ENCODE measurements around the gene ARF3.

ARF3 gene

DNA sequence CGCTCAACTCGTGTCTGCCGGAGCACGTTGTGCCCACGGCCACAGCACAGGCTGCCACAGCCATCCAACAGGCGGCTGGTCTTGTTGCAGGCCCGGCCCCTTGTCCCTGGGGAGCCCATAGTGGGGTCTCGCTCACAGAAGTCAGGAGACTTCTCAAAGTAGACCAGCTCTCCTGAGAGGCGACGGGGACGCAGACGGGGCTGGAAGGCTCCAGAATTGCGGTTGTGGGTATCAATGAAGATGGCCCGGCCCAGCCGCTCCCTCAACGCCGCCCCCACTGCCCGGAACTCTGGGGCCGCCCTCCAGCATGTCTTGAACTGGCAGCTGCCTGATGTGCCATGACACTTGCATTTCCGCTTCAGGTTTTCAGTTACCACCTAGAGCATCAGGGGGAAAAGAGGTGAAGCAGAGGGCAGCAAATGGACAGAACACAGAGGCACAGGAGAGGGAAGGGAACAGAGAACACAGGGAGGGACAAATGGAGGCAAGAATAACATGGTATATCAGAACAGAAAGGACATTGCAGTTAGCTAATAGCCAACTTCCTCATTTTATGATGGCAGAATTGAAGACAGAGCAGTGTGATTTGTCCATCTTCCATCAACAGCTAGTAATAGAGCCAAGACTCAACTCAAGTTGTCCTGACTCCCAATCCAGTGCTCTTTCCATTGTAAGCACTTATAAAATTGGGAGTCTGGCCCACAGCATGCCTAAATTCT, 9.0 kb upstream of the ARF3 start:
- no peak for DNase-seq (ENCODE audit: low read depth in 2 of 2)

GRCh38 chr12:48965298-48965838, 8.1 kb upstream of the ARF3 start:
- no peak for DNase-seq (ENCODE audit: low read depth in 2 of 2)

DNA sequence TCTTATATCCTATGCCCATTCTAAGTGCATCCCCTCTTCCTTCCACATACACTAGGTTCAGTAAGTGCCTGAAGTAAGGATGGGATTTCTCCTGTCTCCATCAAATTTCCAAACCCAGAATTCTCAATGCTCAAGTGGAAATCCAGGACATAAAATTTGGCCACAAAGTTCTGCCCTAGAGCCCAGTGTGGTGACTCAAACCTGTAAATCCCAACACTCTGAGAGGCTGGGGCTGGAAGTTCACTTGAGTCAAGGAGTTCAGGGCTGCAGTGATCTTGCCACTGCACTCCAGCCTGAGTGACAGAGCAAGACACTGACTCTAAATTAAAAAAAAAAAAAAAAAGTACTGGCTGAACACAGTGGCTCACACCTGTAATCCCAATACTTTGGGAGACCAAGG, 4.5 kb upstream of the ARF3 start:
- DNase-seq (ENCODE audit: low read depth in 2 of 2), result no peak

DNA sequence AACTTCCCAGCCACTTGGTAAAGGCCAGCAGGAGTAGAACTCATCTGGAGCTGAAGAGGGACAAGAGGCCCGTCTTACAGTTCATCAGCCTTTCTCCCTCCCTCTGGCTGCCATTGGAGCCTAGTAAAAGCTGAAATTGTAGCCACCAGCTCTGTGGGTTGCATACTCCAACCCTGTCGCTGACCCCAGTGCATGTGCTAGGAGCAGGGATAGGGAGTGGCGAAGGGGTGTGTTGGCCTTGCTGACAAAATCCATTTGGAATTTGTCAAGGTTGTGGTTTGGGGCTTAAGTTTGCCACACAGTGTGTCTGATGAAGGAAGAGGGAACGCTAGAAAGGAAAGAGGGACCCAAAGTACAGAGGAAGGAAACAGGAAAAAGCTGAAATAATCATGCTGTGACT, 4.0 kb upstream of the ARF3 start:
- no peak for DNase-seq (ENCODE audit: low read depth in 2 of 2)

DNA sequence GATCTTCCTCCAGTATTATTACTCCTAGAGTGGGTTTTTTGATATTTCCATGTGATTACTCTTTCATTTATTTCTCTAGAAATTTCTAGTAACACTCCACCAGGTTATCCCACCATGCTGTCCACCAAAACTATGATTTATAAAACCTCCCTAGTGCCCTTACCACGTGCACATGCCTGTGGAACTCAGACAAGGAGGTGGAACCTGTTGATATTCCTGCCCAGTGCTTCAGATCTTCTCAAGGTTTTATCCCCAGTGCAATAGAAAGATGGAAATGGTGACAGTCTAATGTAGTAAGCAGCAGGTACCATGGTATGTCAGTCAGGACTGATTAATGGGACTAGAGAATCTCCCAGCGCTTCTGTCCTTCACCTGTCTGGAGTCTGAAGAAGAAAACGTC, 3.5 kb upstream of the ARF3 start:
- DNase-seq (ENCODE audit: low read depth in 2 of 2), result no peak

GRCh38 chr12:48958049-48958388, 732 bp upstream of the ARF3 start:
- DNase-seq (ENCODE audit: low read depth in 2 of 2), result no peak

DNA sequence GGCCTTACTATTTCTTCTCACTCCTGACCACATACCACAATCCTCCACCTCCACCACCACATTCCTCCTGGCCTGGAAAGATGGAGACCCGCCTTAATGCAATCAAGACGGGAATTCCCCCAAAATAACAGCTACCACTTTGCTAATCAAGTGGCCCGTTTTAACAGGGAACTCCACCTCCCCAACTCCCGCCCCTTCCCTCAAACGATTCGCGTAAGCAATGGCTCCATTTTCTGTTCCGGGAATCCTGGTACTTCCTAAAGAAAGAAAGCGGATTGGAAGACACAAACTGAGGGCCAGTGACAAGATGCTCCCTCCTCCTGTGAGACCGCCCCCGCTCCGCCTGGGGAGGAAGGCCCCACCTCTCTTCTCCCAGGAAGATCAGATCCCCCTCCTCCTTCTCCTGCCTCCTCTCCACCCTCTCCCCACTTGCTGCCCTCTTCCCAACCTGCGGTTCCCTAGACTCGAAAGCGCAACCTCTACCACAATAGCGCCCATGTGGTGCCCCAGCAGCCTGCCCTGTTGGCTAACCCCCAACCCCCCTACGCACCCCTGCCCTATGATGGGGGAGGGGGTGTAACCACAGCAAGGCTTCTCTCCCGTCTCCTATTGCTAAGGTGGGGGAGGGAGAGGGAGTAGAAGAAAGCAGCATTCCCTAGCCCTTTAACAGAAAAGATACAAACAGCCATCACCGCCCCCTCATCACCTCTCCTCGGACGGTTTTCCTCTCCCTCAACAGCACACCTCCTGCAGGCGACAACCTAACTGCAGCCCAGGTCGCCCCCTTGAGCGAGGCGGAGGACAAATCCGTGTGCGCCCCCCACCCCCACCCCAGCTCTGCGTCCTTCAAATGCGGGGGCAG, 777 bp downstream of the ARF3 start:
- DNase-seq (ENCODE audit: low read depth in 2 of 2), result no peak

GRCh38 chr12:48954841-48955501, 2.3 kb downstream of the ARF3 start:
- no peak for DNase-seq (ENCODE audit: low read depth in 2 of 2)

DNA sequence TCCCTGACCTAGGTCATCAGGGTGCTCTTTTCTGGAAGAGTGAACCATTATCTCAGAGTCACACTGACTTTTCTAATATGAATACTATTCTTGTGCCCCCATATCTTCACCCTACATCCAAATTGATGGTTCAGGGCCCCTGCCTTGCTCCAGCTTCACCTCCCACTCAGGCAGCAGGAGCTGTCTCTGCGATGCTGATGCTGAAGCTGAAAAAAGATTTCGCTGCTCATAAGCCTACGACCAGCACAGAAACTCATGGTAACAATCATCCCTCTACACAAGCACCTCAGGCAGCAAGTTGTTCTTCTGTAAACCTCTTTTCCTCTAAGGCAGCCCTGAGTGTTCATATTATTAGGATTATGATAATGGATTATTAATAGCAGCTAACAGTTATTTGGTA, 3.2 kb downstream of the ARF3 start:
- DNase-seq (ENCODE audit: low read depth in 2 of 2), result no peak

- DNase-seq (ENCODE audit: low read depth in 2 of 2), result no peak
These were observed 4.6 kb downstream of the ARF3 start for GRCh38 chr12:48952691-48953090.

- no peak for DNase-seq (ENCODE audit: low read depth in 2 of 2)
These were observed 9.6 kb downstream of the ARF3 start for GRCh38 chr12:48947727-48948126.

GRCh38 chr12:48946943-48947342, 10.3 kb downstream of the ARF3 start:
- no peak for DNase-seq (ENCODE audit: low read depth in 2 of 2)

GRCh38 chr12:48946205-48946604, 11.1 kb downstream of the ARF3 start:
- DNase-seq (ENCODE audit: low read depth in 2 of 2), result no peak

DNA sequence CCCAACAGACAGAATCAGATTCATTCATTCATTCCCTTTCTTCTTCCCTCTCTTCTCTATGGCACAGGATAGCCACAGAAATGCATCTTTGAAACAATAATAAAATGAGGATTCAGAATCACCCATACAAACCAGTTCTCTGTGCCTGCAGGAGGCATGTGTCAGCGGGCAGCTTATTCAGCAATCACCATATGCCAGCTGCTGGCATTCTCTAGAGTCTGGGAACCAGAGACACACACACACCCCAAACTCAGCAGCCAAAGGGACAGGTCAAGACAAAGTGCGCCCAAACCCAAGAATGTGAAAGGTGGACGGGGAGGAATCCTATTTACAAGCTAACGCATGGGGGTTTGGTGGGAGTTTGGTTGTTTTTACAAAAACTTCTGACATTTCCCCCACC, 14.1 kb downstream of the ARF3 start:
- DNase-seq (ENCODE audit: low read depth in 2 of 2), result no peak

- DNase-seq (ENCODE audit: low read depth in 2 of 2), result no peak
These were observed 17.1 kb downstream of the ARF3 start for GRCh38 chr12:48940181-48940580.

DNA sequence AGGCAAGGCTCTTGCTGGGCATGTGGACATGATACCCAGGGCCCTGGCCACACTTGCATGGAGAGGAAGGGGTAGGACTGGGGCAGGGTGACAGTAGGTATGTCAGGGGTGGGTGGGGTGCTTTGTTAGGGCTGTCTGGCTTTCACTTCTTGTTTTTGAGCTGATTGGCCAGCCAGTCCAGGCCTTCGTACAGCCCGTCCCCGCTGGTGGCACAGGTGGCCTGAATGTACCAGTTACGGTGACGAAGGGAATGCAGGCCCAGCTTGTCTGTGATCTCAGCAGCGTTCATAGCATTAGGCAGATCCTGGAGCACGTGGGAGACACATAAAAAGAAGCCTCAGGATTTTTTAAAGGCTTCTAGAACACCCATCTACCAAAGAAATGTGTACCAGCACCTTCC, 18.5 kb downstream of the ARF3 start:
- DNase-seq (ENCODE audit: low read depth in 2 of 2), result no peak

DNA sequence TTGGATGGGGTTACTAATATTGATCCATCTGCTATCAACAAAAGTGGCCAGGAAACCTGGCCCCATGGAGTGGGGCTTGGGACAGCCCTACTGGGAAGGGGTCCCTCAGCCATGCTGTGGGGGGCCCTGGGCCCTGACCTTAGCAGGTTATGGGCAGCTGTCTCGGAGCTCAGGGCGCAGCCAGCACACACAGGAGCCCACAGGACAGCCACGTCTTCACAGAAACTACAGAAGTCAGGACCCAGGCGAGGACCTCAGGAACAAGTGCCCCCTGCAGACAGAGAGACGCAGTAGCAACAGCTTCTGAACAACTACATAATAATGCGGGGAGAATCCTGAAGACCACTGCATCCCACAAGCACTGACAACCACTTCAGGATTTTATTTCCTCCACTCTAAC, 20.1 kb downstream of the ARF3 start:
- DNase-seq (ENCODE audit: low read depth in 2 of 2), result no peak

DNA sequence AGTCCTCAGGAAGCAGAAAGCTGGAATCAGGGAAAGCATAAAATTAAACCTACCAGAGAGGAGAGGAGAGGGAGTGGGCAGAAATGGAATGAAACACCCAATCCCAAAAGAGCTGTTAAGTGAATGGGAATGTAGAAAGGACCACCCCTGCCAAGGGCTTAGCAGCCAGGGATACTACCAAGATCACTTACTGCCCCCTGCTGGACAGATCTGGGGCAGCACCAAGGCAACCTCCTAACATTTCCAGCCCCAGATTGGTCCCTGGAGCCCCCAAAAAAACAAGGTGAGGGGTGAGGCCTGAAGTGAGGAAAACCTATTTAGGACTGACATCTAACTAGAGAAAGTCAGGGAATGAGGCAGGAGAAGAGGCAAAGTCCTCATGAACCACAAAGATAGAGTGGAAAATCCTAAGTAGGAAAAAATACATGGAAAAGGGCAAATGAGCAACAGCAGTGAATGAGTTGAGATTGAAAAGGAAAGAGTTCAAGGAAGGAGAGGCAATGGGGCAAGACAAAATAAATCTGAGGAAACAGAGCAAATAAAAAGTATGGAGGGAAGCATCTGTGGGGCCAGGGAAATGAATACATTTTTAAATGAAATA, 20.8 kb downstream of the ARF3 start:
- peak; percentile 79 to 84 for DNase-seq (ENCODE audit: low read depth in 2 of 2)

GRCh38 chr12:48934312-48934706, 23.0 kb downstream of the ARF3 start:
- DNase-seq (ENCODE audit: low read depth in 2 of 2), result no peak

GRCh38 chr12:48933664-48934311, 23.5 kb downstream of the ARF3 start:
- no peak for DNase-seq (ENCODE audit: low read depth in 2 of 2)

DNA sequence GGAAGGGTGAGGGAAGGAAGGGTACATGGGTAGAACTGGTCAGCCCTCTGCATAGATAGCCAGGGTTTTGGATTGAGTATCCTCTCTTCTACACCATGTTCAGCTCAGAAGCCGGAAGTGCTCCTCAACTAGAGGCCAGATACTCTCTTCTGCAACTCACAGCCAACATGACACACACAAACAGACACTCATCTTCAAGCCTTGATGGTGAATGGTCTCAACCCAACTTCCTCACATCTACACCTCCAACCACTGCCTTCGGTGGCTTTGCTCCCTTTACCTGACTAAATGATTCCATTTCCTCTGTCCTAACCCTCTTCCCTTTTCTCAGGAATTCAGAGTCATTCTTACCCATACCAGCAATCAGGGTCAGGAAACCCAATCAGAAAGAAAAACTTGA, 24.4 kb downstream of the ARF3 start:
- no peak for DNase-seq (ENCODE audit: low read depth in 2 of 2)

GRCh38 chr12:48930475-48930874, 26.8 kb downstream of the ARF3 start:
- no peak for DNase-seq (ENCODE audit: low read depth in 2 of 2)
